ENCODE results near the gene MRPL36. TPM values are rescaled to one million over a fixed set of nuclear protein-coding genes. Genes with fewer than 3 reads are reported as not detected.

MRPL36 gene
- total and polyA plus RNA-seq, 2 of the 4 experiments (the other 2 are of a cell fraction) = 85.9 to 103 TPM

DNA sequence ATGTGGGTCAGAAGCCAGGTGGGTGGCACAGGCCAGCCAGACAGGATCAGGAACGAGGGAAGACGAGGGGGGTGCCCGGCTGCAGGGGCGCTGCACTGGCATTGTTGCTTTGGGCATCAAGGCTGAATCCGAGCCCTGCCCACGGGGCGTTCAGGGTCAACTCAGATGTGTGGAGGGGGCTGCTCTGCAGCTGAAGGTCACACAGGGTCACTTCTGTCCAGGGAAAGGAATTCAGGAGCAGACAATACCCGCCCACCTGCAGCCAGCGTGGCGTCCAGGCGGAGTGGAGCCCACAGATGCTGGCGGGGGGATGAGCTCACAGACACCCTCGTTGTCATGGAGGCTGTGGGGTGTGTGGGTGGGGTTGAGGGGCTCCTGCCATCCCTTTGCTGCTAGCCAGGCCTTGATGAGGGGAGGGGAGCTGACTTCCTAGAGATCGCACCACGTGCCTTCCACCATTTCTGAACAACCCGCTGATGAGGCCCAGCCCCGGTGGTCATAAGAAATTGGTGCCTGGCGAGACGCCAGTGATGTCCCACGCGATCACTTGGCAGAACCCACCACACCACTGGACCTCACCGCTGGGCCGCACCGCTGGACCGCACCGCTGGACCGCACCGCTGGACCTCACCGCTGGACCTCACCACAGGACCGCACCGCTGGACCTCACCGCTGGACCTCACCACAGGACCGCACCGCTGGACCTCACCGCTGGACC, 31.2 kb downstream of the MRPL36 start:
- no TSS peak for BruUV-seq (replicated peaks)
- Histone ChIP-seq H2BK5ac (ENCODE audit: low read depth, low read length, poor library complexity, severe bottlenecking) (no peak overlapping the region), H3K4me3 (ENCODE audit: insufficient read depth, low read depth, low read length) (no peak overlapping the region), H2BK20ac (ENCODE audit: low read depth, low read length) (no peak overlapping the region), H4K91ac (ENCODE audit: insufficient read depth, low read depth, low read length) (no peak overlapping the region), H3K18ac (ENCODE audit: low read depth, low read length) (no peak overlapping the region), H2BK15ac (ENCODE audit: low read depth, low read length) (no peak overlapping the region), H2BK120ac (ENCODE audit: low read depth, low read length) (no peak overlapping the region), H2AK9ac (replicated peaks; ENCODE audit: low read depth, low read length, poor library complexity) (no peak overlapping the region), H3K9me3 (ENCODE audit: control insufficient read depth, insufficient read depth, low read length) (no peaks in the 10 kb centered on the region), H4K20me1 (ENCODE audit: insufficient read depth, low read length) (no peaks in the 10 kb centered on the region), H2AK5ac (ENCODE audit: low read depth, low read length) (no peak overlapping the region), H4K8ac (ENCODE audit: low read depth in 2 of 2, low read length in 2 of 2) (no peak overlapping the region), H3K23ac (ENCODE audit: low read depth, low read length) (no peak overlapping the region), H3K9me1 (ENCODE audit: insufficient read depth, low read length) (no peaks in the 10 kb centered on the region), H3K27me3 (ENCODE audit: control insufficient read depth, insufficient read depth, low read length) (peaks cover 7% of the 10 kb centered on the region), H3K4me1 (ENCODE audit: control insufficient read depth, insufficient read depth, low read length) (peaks cover 7% of the 10 kb centered on the region; the same call in 1 of the 2 replicates), H3K27ac (ENCODE audit: insufficient read depth, low read length) (no peak overlapping the region), H3K4me2 (ENCODE audit: low read depth, low read length) (no peak overlapping the region), H3K56ac (ENCODE audit: extremely low read depth, insufficient read depth, low read length) (no peak overlapping the region), H3K36me3 (ENCODE audit: control insufficient read depth, insufficient read depth, low read length) (no peaks in the 10 kb centered on the region), H3K14ac (replicated peaks; ENCODE audit: low read depth, low read length) (no peak overlapping the region), H4K5ac (ENCODE audit: low read depth, low read length) (no peak overlapping the region), H2AFZ (replicated peaks; ENCODE audit: low read length, poor library complexity) (no peak overlapping the region), H3K79me1 (ENCODE audit: low read depth in 1 of 2, low read length in 2 of 2) (no peaks in the 10 kb centered on the region), H3K4ac (ENCODE audit: low read depth, low read length) (no peak overlapping the region), H3K9ac (ENCODE audit: low read depth, low read length) (no peak overlapping the region)
- ChIA-PET CTCF (no interaction called here), POLR2A (ENCODE audit: unreplicated experiment) (no interaction called here)
- ATAC-seq (ENCODE audit: low read depth) (no peak), DNase-seq (no peak)
- TF ChIP-seq MXI1 (IDR thresholded peaks at IDR 0.05; ENCODE audit: borderline replicate concordance, low read depth, low read length) = no peak
- intact Hi-C loops (cut with micrococcal nuclease) (no loop called here), in situ Hi-C loops (cut with MboI; ENCODE audit: low sequenced_read_pairs) (no loop called here), dilution Hi-C loops (cut with HindIII; ENCODE audit: low sequenced_read_pairs, unreplicated experiment) (no loop called here)
- 93% methylated on average over 15 of the region's 35 CpGs; no CpG with 5 or more reads in 1 of the 2 experiments for WGBS, 2 experiments (ENCODE audit: extremely low coverage in 2 of 2, insufficient read length in 1 of 2)

Data from IMR-90 (cell line).